ENCODE results near the gene CDK3. TPM values are rescaled to one million over a fixed set of nuclear protein-coding genes. Genes with fewer than 3 reads are reported as not detected.

CDK3 gene
- total and polyA plus RNA-seq, 2 of the 4 experiments (the other 2 are of a cell fraction), result 0.72 to 8.8 TPM

DNA sequence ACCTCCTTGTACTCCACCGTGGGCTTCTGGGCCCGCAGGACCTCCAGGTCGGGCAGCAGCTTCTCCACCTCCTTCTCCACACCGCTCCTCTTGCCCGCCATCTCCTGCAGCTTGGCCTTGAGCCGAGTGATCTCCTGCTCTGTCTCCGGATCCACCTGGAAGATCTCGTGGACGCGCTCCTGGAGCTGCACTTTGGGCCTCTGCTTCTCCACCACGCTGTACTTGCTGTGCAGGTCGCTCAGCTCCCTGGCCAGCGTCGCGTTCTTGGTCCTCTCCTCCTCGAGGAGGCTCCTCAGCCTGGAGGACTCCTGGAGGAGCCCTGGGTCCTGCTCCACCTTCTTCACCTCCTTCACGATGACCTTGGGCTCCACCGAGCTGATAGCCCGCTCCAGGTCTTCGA, 8.8 kb downstream of the CDK3 start:
- ATAC-seq (ENCODE audit: low read depth) (no peak), DNase-seq (no peak)
- no peak overlapping the region for H3K9ac ChIP-seq (ENCODE audit: low read depth, low read length)
- intact Hi-C loops (cut with micrococcal nuclease) (loop anchor here (5.0 kb wide), 1 partner anchor 288 kb away; no protein-coding TSS in a partner anchor), in situ Hi-C loops (cut with MboI; ENCODE audit: low sequenced_read_pairs) (loop anchor here (5.0 kb wide), 1 partner anchor 97 kb away; no protein-coding TSS in a partner anchor), dilution Hi-C loops (cut with HindIII; ENCODE audit: low sequenced_read_pairs, unreplicated experiment) (no loop called here)
- no peak overlapping the region for H3K23ac ChIP-seq (ENCODE audit: low read depth, low read length)
- no peak overlapping the region for H4K8ac ChIP-seq (ENCODE audit: low read depth in 2 of 2, low read length in 2 of 2)
- BruUV-seq (replicated peaks), result no TSS peak
- no peak overlapping the region for H2AK5ac ChIP-seq (ENCODE audit: low read depth, low read length)
- H3K9me1 ChIP-seq (ENCODE audit: insufficient read depth, low read length), result no peaks in the 10 kb centered on the region
- H3K27me3 ChIP-seq (ENCODE audit: control insufficient read depth, insufficient read depth, low read length), result no peaks in the 10 kb centered on the region
- H2BK20ac ChIP-seq (ENCODE audit: low read depth, low read length), result no peak overlapping the region
- TF ChIP-seq CHD1 (IDR thresholded peaks at IDR 0.05; ENCODE audit: low read depth, low read length) (no peak), POLR2A (IDR thresholded peaks at IDR 0.05; ENCODE audit: low read depth, low read length) (no peak), FOS (IDR thresholded peaks at IDR 0.05; ENCODE audit: low read depth, low read length) (no peak), RCOR1 (IDR thresholded peaks at IDR 0.05; ENCODE audit: insufficient replicate concordance, low read length) (no peak), MAFK (IDR thresholded peaks at IDR 0.05; ENCODE audit: low read depth, low read length) (no peak), MAZ (IDR thresholded peaks at IDR 0.05; ENCODE audit: borderline replicate concordance, low read depth, low read length) (no peak), RFX5 (IDR thresholded peaks at IDR 0.05; ENCODE audit: low read depth, low read length) (no peak), MXI1 (IDR thresholded peaks at IDR 0.05; ENCODE audit: borderline replicate concordance, low read depth, low read length) (no peak), SMC3 (IDR thresholded peaks at IDR 0.05; ENCODE audit: low read depth, low read length) (no peak), BHLHE40 (IDR thresholded peaks at IDR 0.05; ENCODE audit: low read depth, low read length) (no peak), RAD21 (IDR thresholded peaks at IDR 0.05; ENCODE audit: low read length) (no peak), CEBPB (IDR thresholded peaks at IDR 0.05; ENCODE audit: low read depth, low read length) (no peak), CTCF (conservative IDR thresholded peaks at IDR 0.05; ENCODE audit: low read depth, low read length) (no peak), NFE2L2 (IDR thresholded peaks at IDR 0.05; ENCODE audit: low read depth, low read length) (no peak)
- TF ChIP-seq, protein P1, sequence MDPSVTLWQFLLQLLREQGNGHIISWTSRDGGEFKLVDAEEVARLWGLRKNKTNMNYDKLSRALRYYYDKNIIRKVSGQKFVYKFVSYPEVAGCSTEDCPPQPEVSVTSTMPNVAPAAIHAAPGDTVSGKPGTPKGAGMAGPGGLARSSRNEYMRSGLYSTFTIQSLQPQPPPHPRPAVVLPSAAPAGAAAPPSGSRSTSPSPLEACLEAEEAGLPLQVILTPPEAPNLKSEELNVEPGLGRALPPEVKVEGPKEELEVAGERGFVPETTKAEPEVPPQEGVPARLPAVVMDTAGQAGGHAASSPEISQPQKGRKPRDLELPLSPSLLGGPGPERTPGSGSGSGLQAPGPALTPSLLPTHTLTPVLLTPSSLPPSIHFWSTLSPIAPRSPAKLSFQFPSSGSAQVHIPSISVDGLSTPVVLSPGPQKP (IDR thresholded peaks at IDR 0.05; ENCODE audit: borderline replicate concordance, low read depth, low read length), result no peak
- TF ChIP-seq, protein P2, sequence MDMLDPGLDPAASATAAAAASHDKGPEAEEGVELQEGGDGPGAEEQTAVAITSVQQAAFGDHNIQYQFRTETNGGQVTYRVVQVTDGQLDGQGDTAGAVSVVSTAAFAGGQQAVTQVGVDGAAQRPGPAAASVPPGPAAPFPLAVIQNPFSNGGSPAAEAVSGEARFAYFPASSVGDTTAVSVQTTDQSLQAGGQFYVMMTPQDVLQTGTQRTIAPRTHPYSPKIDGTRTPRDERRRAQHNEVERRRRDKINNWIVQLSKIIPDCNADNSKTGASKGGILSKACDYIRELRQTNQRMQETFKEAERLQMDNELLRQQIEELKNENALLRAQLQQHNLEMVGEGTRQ (IDR thresholded peaks at IDR 0.05; ENCODE audit: low read depth, low read length), result no peak
- H2BK5ac ChIP-seq (ENCODE audit: low read depth, low read length, poor library complexity, severe bottlenecking), result no peak overlapping the region
- no peaks in the 10 kb centered on the region for H4K20me1 ChIP-seq (ENCODE audit: insufficient read depth, low read length)
- H3K56ac ChIP-seq (ENCODE audit: extremely low read depth, insufficient read depth, low read length), result no peak overlapping the region
- H2BK15ac ChIP-seq (ENCODE audit: low read depth, low read length), result no peak overlapping the region
- H3K4me2 ChIP-seq (ENCODE audit: low read depth, low read length), result no peak overlapping the region
- no peak overlapping the region for H4K5ac ChIP-seq (ENCODE audit: low read depth, low read length)
- ChIA-PET CTCF (no interaction called here), POLR2A (ENCODE audit: unreplicated experiment) (no interaction called here)
- H3K14ac ChIP-seq (replicated peaks; ENCODE audit: low read depth, low read length), result no peak overlapping the region
- H3K4me3 ChIP-seq (ENCODE audit: insufficient read depth, low read depth, low read length), result no peak overlapping the region
- H2AFZ ChIP-seq (replicated peaks; ENCODE audit: low read length, poor library complexity), result no peak overlapping the region
- peaks cover 14% of the 10 kb centered on the region for H3K4me1 ChIP-seq (ENCODE audit: control insufficient read depth, insufficient read depth, low read length)
- no peak overlapping the region for H3K4ac ChIP-seq (ENCODE audit: low read depth, low read length)
- no peaks in the 10 kb centered on the region for H3K36me3 ChIP-seq (ENCODE audit: control insufficient read depth, insufficient read depth, low read length)
- WGBS, 2 experiments (ENCODE audit: extremely low coverage in 2 of 2, insufficient read length in 1 of 2), result 84% methylated on average over 12 of the region's 20 CpGs; no CpG with 5 or more reads in 1 of the 2 experiments
- no peak overlapping the region for H2BK120ac ChIP-seq (ENCODE audit: low read depth, low read length)
- no peak overlapping the region for H2AK9ac ChIP-seq (replicated peaks; ENCODE audit: low read depth, low read length, poor library complexity)
- H4K91ac ChIP-seq (ENCODE audit: insufficient read depth, low read depth, low read length), result no peak overlapping the region
- H3K9me3 ChIP-seq (ENCODE audit: control insufficient read depth, insufficient read depth, low read length), result no peaks in the 10 kb centered on the region
- H3K18ac ChIP-seq (ENCODE audit: low read depth, low read length), result no peak overlapping the region
- peaks cover 0 to 3% of the 10 kb centered on the region in 2 experiments; a peak in 1 of 4 replicates for H3K79me1 ChIP-seq (ENCODE audit: low read depth in 1 of 2, low read length in 2 of 2)
- H3K27ac ChIP-seq (ENCODE audit: insufficient read depth, low read length), result no peak overlapping the region

Measured in IMR-90 (cell line).